ENCODE measurements around the gene PARD3. TPM values are rescaled to one million over a fixed set of nuclear protein-coding genes. Genes with fewer than 3 reads are reported as not detected.

PARD3 gene
- total and polyA plus RNA-seq, 8 donors = 25.6 to 54.5 (median 47.8) TPM

- ATAC-seq (peak; percentile 22), DNase-seq (no peak)
- H3K4me3 ChIP-seq = no peak overlapping the region
- no peaks in the 10 kb centered on the region for H3K4me1 ChIP-seq
- intact Hi-C loops (cut with DNase I) = no loop called here
- no peak overlapping the region for H3K27ac ChIP-seq
- no peaks in the 10 kb centered on the region for H3K27me3 ChIP-seq
- no peaks in the 10 kb centered on the region for H3K9me3 ChIP-seq
- TF ChIP-seq CTCF (IDR thresholded peaks at IDR 0.05) = no peak
- no peaks in the 10 kb centered on the region for H3K36me3 ChIP-seq
These were observed 609.6 kb downstream of the PARD3 start for GRCh38 chr10:34205452-34205851.

GRCh38 chr10:34203966-34204630, 611.0 kb downstream of the PARD3 start:
- TF ChIP-seq CTCF (IDR thresholded peaks at IDR 0.05) = no peak
- Histone ChIP-seq H3K4me1 (no peaks in the 10 kb centered on the region), H3K4me3 (no peak overlapping the region), H3K27me3 (no peaks in the 10 kb centered on the region), H3K27ac (no peak overlapping the region), H3K36me3 (no peaks in the 10 kb centered on the region), H3K9me3 (no peaks in the 10 kb centered on the region)
- ATAC-seq = no peak
- intact Hi-C loops (cut with DNase I) = no loop called here
- no peak for DNase-seq

DNA sequence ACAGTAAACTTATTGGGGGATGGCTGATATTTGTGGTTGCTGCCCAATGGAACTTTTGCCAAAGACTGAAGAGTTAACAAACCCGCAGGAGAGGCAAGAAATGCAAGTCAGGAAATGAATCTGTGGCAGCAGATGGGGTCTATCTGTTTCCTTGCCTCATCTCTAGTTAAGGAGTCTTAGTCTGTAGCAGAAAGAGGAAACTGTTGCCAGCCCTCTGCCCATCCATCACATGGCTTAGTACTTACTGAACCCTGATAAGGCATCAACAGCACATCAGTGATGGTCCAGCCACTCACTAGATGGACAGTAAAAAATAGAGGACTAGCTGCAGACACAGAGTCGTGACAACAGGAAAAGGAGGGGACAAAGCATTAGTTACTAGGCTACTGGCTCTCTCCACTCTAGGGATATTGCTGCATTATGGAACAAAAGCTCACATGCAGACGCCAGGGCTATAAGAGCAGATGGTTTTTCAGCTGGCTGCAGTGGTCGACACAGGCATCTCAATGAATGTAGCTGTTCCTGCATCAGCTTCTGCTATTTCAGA, 614.7 kb downstream of the PARD3 start:
- Histone ChIP-seq H3K4me3 (no peak overlapping the region), H3K36me3 (no peaks in the 10 kb centered on the region), H3K27me3 (no peaks in the 10 kb centered on the region), H3K27ac (no peak overlapping the region), H3K9me3 (no peaks in the 10 kb centered on the region), H3K4me1 (no peaks in the 10 kb centered on the region)
- intact Hi-C loops (cut with DNase I) = no loop called here
- peak in 1 of 4 donors; percentile 76 for DNase-seq
- no peak for TF ChIP-seq CTCF (IDR thresholded peaks at IDR 0.05)
- no peak for ATAC-seq

DNA sequence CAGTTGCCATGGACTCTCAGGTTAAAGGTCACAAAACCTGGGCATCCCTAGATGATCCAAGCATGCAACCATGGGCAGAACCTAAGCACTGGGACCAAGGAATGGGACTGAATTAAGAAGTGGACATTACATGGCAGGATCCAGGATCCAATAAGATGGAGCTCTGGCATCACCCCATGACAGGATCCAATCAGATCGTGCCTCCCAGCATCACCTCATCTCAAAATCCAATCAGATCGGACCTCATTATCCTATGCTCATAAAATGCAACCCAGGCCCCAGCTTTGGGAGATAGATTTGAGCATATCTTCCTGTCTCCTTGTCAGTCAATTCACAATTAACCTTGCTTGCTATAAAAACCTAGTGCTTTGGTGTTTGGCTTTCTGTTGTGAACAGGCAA, 616.1 kb downstream of the PARD3 start:
- ATAC-seq (no peak), DNase-seq (no peak)
- Histone ChIP-seq H3K27ac (no peak overlapping the region), H3K4me3 (no peak overlapping the region), H3K36me3 (no peaks in the 10 kb centered on the region), H3K9me3 (no peaks in the 10 kb centered on the region), H3K4me1 (peaks cover 5 to 6% of the 10 kb centered on the region in 2 donors), H3K27me3 (no peaks in the 10 kb centered on the region)
- TF ChIP-seq CTCF (IDR thresholded peaks at IDR 0.05) = no peak
- intact Hi-C loops (cut with DNase I) = no loop called here

GRCh38 chr10:34196058-34196433, 619.0 kb downstream of the PARD3 start:
- H3K9me3 ChIP-seq = no peaks in the 10 kb centered on the region
- no peak for TF ChIP-seq CTCF (IDR thresholded peaks at IDR 0.05)
- H3K4me3 ChIP-seq = no peak overlapping the region
- H3K27me3 ChIP-seq = no peaks in the 10 kb centered on the region
- peak overlapping the region in 1 of 2 donors; percentile 47 for H3K27ac ChIP-seq
- ATAC-seq (peak; percentile 81), DNase-seq (no peak)
- peaks cover 5 to 6% of the 10 kb centered on the region in 2 donors for H3K4me1 ChIP-seq
- intact Hi-C loops (cut with DNase I) = no loop called here
- no peaks in the 10 kb centered on the region for H3K36me3 ChIP-seq
